HEK293T (cell line): ENCODE results near the gene WDFY1.

Experiments
- CTCF ChIA-PET: fragments of 350-600 bp; formaldehyde crosslinking; extraction: SDS; loops from one replicate; lab custom pipeline; 2021; ENCODE audit warnings: antibody characterized with exemption, inconsistent platforms; lab: Yijun Ruan, JAX
- POLR2A ChIA-PET: fragments of 350-600 bp; formaldehyde crosslinking; extraction: SDS; loops from one replicate; lab custom pipeline; 2020; ENCODE audit warnings: antibody characterized with exemption, inconsistent platforms; lab: Yijun Ruan, JAX
- DNase-seq: peaks from one replicate; pipeline ENCODE4 v3.0.0; 2012; ENCODE audit warnings: mixed read lengths; ENCODE audit errors: extremely low spot score
- SUZ12 ChIP-seq: fragments of 450-650 bp; IDR thresholded peaks from 2 replicates; pipeline ENCODE4 v1.6.1; 2016; ENCODE audit warnings: mild to moderate bottlenecking

The WDFY1 gene

GRCh38 chr2:223826995-223827394 lies 118.1 kb downstream of the WDFY1 start:
- DNase-seq, result no peak
- TF ChIP-seq SUZ12, result no peak
- CTCF ChIA-PET, result no interaction called here
- POLR2A ChIA-PET, result no interaction called here
